ENCODE data around the gene TTLL9. TPM values are rescaled to one million over a fixed set of nuclear protein-coding genes. Genes with fewer than 3 reads are reported as not detected.
"Not testable (repeated sequence)": the region's sequence is repeated elsewhere in the genome, so short reads cannot be mapped to it uniquely, and the experiment has no call there.

The TTLL9 gene
- polyA plus RNA-seq, 1 donor = 1.0 TPM

DNA sequence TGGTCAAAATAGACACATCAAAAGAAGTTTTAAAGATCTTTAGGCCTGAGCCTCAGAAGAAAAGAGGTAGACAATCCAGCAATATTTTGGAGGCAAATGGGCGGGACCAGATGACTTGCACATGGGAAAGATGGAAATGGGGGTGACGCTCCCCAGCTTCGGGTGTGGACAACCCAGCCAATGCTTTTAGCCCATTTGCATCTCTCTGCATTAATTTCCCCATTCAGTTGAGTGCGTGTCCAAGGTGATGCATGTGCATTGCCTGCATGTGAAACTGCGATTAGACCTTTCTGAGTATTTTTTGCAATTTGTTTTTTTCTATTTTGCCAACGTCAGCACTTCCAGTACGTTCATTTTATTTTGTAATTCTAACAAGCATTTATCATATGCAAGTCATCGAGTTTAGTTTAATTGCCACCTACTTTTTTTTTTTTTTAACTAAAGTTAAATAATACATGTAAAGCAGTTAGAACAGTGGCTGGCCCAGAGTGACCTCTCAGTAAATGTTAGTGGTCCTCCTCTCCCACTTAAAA lies 57.3 kb downstream of the TTLL9 start:
- H3K4me1 ChIP-seq (ENCODE audit: control insufficient read depth, insufficient read depth, low read length) = no peaks in the 10 kb centered on the region
- H3K4me3 ChIP-seq (ENCODE audit: low read length) = no peak overlapping the region
- no peak for DNase-seq
- no peak overlapping the region for H3K27ac ChIP-seq (ENCODE audit: low read length)
- no peaks in the 10 kb centered on the region for H3K27me3 ChIP-seq (ENCODE audit: control insufficient read depth, insufficient read depth, low read length)
- WGBS (ENCODE audit: insufficient coverage, low lambda C conversion rate) = 73% methylated on average over 3 of the region's 8 CpGs
- H3K9me3 ChIP-seq (ENCODE audit: control insufficient read depth, low read depth, low read length) = no peaks in the 10 kb centered on the region
- no peaks in the 10 kb centered on the region for H3K36me3 ChIP-seq (ENCODE audit: control insufficient read depth, insufficient read depth, low read length)

DNA sequence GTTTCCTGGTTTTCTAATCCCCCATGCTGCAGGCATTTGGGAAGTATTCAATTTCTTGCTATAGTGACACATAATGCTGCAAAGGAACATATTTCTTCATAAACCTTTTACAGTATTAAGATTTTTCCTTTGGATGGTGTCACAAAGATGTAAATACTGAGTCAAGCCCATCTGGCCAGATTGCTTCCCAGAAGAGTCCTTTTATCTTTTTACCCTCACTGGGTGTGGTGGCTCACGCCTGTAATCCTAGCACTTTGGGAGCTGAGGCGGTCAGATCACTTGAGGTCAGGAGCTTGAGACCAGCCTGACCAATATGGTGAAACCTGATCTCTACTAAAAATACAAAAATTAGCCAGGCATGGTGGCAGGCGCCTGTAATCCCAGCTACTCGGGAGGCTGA lies 59.2 kb downstream of the TTLL9 start:
- not testable (repeated sequence) for H3K27ac ChIP-seq (ENCODE audit: low read length); H3K36me3 ChIP-seq (ENCODE audit: control insufficient read depth, insufficient read depth, low read length); H3K4me3 ChIP-seq (ENCODE audit: low read length); H3K27me3 ChIP-seq (ENCODE audit: control insufficient read depth, insufficient read depth, low read length); H3K9me3 ChIP-seq (ENCODE audit: control insufficient read depth, low read depth, low read length); H3K4me1 ChIP-seq (ENCODE audit: control insufficient read depth, insufficient read depth, low read length); DNase-seq
- 20% methylated on average over 1 of the region's 4 CpGs for whole genome bisulfite sequencing (ENCODE audit: insufficient coverage, low lambda C conversion rate)

DNA sequence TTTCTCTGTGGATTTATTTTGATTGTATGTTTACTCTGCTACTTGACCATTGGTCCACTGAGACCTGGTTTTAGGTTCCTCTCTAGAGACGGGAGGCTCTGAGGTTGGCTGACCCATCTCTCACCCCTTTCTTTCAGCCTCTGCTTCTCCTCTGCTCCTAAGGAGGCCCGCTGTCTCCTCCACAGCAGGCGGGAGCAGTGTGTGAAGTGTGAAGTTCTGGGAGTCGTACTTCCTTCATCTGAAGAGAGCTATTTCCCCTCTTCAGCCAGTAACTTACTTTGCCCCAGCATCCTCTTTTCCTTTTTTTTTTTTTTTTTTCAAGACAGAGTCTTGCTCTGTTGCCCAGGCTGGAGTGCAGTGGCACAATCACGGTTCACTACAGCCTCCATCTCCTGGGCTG lies 60.3 kb downstream of the TTLL9 start:
- Histone ChIP-seq H3K27me3 (ENCODE audit: control insufficient read depth, insufficient read depth, low read length) (no peaks in the 10 kb centered on the region), H3K27ac (ENCODE audit: low read length) (no peak overlapping the region), H3K9me3 (ENCODE audit: control insufficient read depth, low read depth, low read length) (no peaks in the 10 kb centered on the region), H3K36me3 (ENCODE audit: control insufficient read depth, insufficient read depth, low read length) (no peaks in the 10 kb centered on the region), H3K4me3 (ENCODE audit: low read length) (no peak overlapping the region), H3K4me1 (ENCODE audit: control insufficient read depth, insufficient read depth, low read length) (no peaks in the 10 kb centered on the region)
- WGBS (ENCODE audit: insufficient coverage, low lambda C conversion rate) = 50% methylated on average over 2 of the region's 5 CpGs
- DNase-seq = no peak

DNA sequence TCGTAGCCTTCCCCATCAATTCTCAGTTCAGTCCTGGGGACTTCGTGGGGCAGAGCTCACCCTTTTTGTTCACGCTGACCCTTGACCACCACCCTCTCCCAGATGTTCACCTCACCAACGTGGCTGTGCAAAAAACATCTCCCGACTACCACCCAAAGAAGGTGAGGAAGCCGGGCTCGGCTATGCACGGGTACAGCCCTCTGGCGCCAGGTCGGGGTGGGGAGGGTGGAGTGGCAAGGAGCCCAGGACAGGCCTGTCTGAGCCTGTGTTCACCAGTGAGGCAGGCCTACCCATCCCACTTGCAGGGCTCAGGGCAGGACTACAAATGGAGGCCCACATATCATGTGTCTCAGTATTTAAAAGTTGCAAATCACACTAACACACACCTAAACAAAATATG lies 63.3 kb downstream of the TTLL9 start:
- WGBS (ENCODE audit: insufficient coverage, low lambda C conversion rate) = no CpG with 5 or more reads among the region's 10 CpGs
- Histone ChIP-seq H3K9me3 (ENCODE audit: control insufficient read depth, low read depth, low read length) (no peaks in the 10 kb centered on the region), H3K4me3 (ENCODE audit: low read length) (no peak overlapping the region), H3K4me1 (ENCODE audit: control insufficient read depth, insufficient read depth, low read length) (no peaks in the 10 kb centered on the region), H3K27me3 (ENCODE audit: control insufficient read depth, insufficient read depth, low read length) (no peaks in the 10 kb centered on the region), H3K27ac (ENCODE audit: low read length) (no peak overlapping the region), H3K36me3 (ENCODE audit: control insufficient read depth, insufficient read depth, low read length) (no peaks in the 10 kb centered on the region)
- no peak for DNase-seq

DNA sequence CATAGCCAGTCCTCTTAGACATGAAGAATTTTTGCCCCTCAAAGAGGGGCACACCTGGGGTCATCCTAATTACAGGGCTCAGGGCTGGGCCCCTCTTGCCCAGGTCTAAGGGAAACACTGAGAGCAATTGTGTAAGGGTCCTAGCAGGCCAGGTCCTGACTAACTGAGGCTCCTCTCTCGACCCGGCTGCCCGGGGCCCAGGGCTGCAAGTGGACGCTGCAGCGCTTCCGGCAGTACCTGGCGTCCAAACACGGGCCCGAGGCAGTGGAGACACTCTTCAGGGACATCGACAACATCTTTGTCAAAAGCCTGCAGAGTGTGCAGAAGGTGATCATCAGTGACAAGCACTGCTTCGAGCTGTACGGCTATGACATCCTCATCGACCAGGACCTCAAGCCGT lies 64.1 kb downstream of the TTLL9 start:
- no peak for DNase-seq
- H3K27ac ChIP-seq (ENCODE audit: low read length) = no peak overlapping the region
- H3K36me3 ChIP-seq (ENCODE audit: control insufficient read depth, insufficient read depth, low read length) = no peaks in the 10 kb centered on the region
- H3K9me3 ChIP-seq (ENCODE audit: control insufficient read depth, low read depth, low read length) = no peaks in the 10 kb centered on the region
- no peaks in the 10 kb centered on the region for H3K27me3 ChIP-seq (ENCODE audit: control insufficient read depth, insufficient read depth, low read length)
- no peak overlapping the region for H3K4me3 ChIP-seq (ENCODE audit: low read length)
- H3K4me1 ChIP-seq (ENCODE audit: control insufficient read depth, insufficient read depth, low read length) = no peaks in the 10 kb centered on the region
- no CpG with 5 or more reads among the region's 14 CpGs for WGBS (ENCODE audit: insufficient coverage, low lambda C conversion rate)

DNA sequence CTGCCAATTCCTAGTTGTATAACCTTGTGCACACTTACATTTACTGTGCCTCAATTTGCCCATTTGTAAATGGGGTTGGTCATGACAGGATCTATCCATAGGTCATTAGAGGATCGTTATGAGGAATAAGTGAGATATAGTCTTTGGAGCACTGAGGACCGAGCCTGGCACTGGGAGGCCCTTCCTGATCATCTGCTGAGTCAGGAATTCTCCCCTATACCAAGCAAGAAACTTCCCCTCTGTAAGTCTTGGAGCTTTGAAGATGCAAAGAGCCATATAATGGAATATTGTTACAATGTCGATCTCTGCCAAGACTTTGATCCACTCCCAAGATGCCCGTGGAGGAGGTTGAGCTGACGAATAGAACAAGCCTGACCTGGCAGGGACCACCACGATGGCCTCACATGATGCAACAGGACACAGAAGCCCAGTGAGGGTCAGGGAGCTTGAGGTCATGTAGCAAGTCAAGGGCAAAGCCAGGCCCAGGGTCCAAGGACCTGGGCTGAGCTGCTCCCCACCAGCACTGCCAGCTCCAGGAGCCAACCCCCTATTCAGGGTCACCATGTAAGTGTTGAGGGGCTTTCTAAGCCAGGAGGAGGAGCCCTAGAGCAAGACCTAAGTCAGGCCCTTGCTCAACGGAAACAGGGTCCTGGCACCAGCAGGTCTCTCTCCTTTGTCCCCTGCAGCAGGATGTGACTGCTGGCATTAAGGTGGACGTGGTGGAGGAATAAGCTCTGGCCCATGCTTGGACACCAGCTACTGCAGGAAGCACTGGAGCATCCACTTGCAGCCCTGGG lies 64.7 kb downstream of the TTLL9 start:
- H3K4me3 ChIP-seq (ENCODE audit: low read length) = no peak overlapping the region
- H3K9me3 ChIP-seq (ENCODE audit: control insufficient read depth, low read depth, low read length) = no peaks in the 10 kb centered on the region
- no peaks in the 10 kb centered on the region for H3K4me1 ChIP-seq (ENCODE audit: control insufficient read depth, insufficient read depth, low read length)
- H3K36me3 ChIP-seq (ENCODE audit: control insufficient read depth, insufficient read depth, low read length) = no peaks in the 10 kb centered on the region
- no peaks in the 10 kb centered on the region for H3K27me3 ChIP-seq (ENCODE audit: control insufficient read depth, insufficient read depth, low read length)
- no peak for DNase-seq
- H3K27ac ChIP-seq (ENCODE audit: low read length) = no peak overlapping the region
- WGBS (ENCODE audit: insufficient coverage, low lambda C conversion rate) = 60% methylated on average over 1 of the region's 8 CpGs

DNA sequence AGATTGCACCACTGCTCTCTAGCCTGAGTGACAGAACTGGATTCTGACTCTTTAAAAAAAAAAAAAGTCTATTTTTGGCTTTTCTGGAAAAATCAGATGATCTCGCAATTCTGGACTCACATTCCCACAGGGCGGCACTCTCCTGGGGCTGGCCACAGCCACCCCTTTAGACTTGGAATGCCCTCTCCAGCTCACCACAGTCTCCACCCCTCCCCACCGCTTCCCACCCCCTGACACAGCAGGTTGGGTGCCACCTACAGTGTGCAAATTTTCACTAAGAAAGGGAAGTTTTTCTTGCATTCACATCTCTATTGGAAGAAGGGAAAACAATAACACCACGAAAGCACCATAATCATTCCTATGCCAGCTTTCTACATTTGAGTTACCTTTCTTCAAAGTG lies 66.0 kb downstream of the TTLL9 start:
- H3K9me3 ChIP-seq (ENCODE audit: control insufficient read depth, low read depth, low read length) = no peaks in the 10 kb centered on the region
- H3K36me3 ChIP-seq (ENCODE audit: control insufficient read depth, insufficient read depth, low read length) = no peaks in the 10 kb centered on the region
- no peak overlapping the region for H3K27ac ChIP-seq (ENCODE audit: low read length)
- H3K4me1 ChIP-seq (ENCODE audit: control insufficient read depth, insufficient read depth, low read length) = no peaks in the 10 kb centered on the region
- H3K4me3 ChIP-seq (ENCODE audit: low read length) = no peak overlapping the region
- H3K27me3 ChIP-seq (ENCODE audit: control insufficient read depth, insufficient read depth, low read length) = no peaks in the 10 kb centered on the region
- no peak for DNase-seq
- WGBS (ENCODE audit: insufficient coverage, low lambda C conversion rate) = no CpG with 5 or more reads among the region's 4 CpGs

DNA sequence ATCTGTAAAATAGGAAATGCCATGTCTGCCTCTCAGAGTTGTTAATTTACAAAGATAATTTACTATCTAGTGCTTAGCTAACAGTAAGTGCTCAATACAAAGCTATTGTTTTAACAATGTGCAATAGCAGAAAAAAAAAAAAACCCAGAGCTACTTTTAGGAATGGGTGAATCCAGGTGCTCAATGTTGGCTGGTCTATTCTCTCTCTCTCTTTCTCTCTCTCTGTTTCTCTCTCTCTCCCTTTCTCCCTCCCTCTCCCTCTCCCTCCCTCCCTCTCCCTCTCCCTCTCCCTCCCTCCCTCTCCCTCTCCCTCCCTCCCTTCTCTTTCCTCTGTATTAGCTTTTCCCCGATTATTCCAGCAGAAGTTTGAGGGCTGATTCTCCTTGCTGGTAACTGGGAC lies 67.4 kb downstream of the TTLL9 start:
- DNase-seq = no peak

DNA sequence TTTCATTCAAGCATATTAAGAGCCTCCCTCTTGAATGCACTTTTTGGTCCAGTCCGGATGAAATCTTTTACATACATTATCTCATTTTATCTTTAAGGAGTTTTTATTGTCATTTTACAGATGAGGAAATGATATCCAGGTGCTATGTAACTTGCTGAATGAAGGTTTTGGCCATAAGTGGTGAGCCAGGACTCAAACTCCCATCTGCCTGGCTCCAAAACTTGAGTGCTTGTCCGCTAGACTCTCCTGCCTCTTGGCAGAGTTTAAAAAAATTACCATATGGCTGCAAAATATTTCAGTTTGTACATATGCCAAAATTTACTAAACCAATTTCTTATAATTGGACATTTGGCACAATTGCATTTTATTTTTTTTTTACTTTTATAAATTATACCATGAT lies 69.2 kb downstream of the TTLL9 start:
- H3K4me1 ChIP-seq (ENCODE audit: control insufficient read depth, insufficient read depth, low read length) = no peaks in the 10 kb centered on the region
- H3K36me3 ChIP-seq (ENCODE audit: control insufficient read depth, insufficient read depth, low read length) = peaks cover 22% of the 10 kb centered on the region
- no CpG with 5 or more reads among the region's 2 CpGs for WGBS (ENCODE audit: insufficient coverage, low lambda C conversion rate)
- no peak for DNase-seq
- no peaks in the 10 kb centered on the region for H3K9me3 ChIP-seq (ENCODE audit: control insufficient read depth, low read depth, low read length)
- no peak overlapping the region for H3K4me3 ChIP-seq (ENCODE audit: low read length)
- no peak overlapping the region for H3K27ac ChIP-seq (ENCODE audit: low read length)
- no peaks in the 10 kb centered on the region for H3K27me3 ChIP-seq (ENCODE audit: control insufficient read depth, insufficient read depth, low read length)

More for the DNA sequence above, 67.4 kb downstream of the TTLL9 start:
- H3K4me1 ChIP-seq (ENCODE audit: control insufficient read depth, insufficient read depth, low read length) = no peaks in the 10 kb centered on the region
- no CpG with 5 or more reads among the region's 1 CpG for WGBS (ENCODE audit: insufficient coverage, low lambda C conversion rate)
- no peaks in the 10 kb centered on the region for H3K9me3 ChIP-seq (ENCODE audit: control insufficient read depth, low read depth, low read length)
- H3K27ac ChIP-seq (ENCODE audit: low read length) = no peak overlapping the region
- no peaks in the 10 kb centered on the region for H3K27me3 ChIP-seq (ENCODE audit: control insufficient read depth, insufficient read depth, low read length)
- H3K36me3 ChIP-seq (ENCODE audit: control insufficient read depth, insufficient read depth, low read length) = peaks cover 4% of the 10 kb centered on the region
- no peak overlapping the region for H3K4me3 ChIP-seq (ENCODE audit: low read length)

DNA sequence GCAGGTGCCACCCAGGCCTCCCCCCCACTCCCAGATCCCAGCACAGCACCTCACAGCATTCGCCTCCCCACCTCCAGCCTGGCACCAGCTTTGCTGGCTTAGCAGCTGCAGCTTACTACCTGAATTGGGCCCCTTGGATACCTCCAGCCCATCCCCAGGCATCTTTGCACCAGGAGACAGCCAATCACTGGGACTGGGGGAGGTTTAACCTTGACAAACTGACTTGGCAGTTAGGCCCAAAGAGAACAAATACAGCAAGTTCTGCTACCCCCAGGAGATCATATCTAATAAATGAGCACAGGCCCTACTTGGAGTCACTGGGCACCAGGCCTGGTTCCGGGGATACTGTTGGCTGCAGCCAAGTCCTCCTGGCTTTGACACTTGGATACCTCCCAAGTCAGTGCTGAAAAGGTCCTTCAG lies 72.6 kb downstream of the TTLL9 start:
- H3K27ac ChIP-seq (ENCODE audit: low read length) = no peak overlapping the region
- no peaks in the 10 kb centered on the region for H3K9me3 ChIP-seq (ENCODE audit: control insufficient read depth, low read depth, low read length)
- peaks cover 56% of the 10 kb centered on the region for H3K36me3 ChIP-seq (ENCODE audit: control insufficient read depth, insufficient read depth, low read length)
- no peak for DNase-seq
- no peaks in the 10 kb centered on the region for H3K4me1 ChIP-seq (ENCODE audit: control insufficient read depth, insufficient read depth, low read length)
- WGBS (ENCODE audit: insufficient coverage, low lambda C conversion rate) = no CpG with 5 or more reads among the region's 2 CpGs
- no peak overlapping the region for H3K4me3 ChIP-seq (ENCODE audit: low read length)
- no peaks in the 10 kb centered on the region for H3K27me3 ChIP-seq (ENCODE audit: control insufficient read depth, insufficient read depth, low read length)

DNA sequence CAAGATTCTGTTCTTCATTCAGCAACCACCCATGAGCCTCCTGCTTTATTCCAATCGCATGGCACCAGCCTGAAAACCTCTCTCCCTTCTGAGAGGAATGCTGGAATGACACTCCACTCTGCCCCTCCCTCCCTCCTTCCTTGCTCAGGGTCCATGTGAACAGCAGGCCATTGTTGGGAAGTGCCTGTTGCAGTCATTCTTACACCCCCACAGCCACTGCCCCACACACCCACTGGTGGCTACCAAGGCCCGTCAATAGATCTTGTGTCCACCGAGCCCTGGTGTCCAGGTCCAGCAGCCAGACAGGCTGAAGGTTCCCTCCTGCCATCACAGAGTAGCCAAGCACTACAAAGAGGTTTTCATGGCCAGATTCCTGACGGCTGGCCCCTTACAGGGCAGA lies 74.9 kb downstream of the TTLL9 start:
- Histone ChIP-seq H3K36me3 (ENCODE audit: control insufficient read depth, insufficient read depth, low read length) (peaks cover 72% of the 10 kb centered on the region), H3K27ac (ENCODE audit: low read length) (no peak overlapping the region), H3K27me3 (ENCODE audit: control insufficient read depth, insufficient read depth, low read length) (no peaks in the 10 kb centered on the region), H3K4me3 (ENCODE audit: low read length) (no peak overlapping the region), H3K4me1 (ENCODE audit: control insufficient read depth, insufficient read depth, low read length) (peaks cover 1% of the 10 kb centered on the region), H3K9me3 (ENCODE audit: control insufficient read depth, low read depth, low read length) (no peaks in the 10 kb centered on the region)
- no CpG with 5 or more reads among the region's 4 CpGs for WGBS (ENCODE audit: insufficient coverage, low lambda C conversion rate)
- DNase-seq = no peak

Data from large intestine (tissue), 3 donors.